Liver (tissue), 9 donors: ENCODE measurements around the gene OR2B6. TPM values are rescaled to one million over a fixed set of nuclear protein-coding genes. Genes with fewer than 3 reads are reported as not detected.

Source experiments
- DNase-seq: peaks from one replicate; pipeline ENCODE4 v3.0.0-alpha.2; 2017; ENCODE audit warnings: low spot score
- H3K27ac ChIP-seq, 2 donors: one replicate each; pipeline ENCODE4 v1.7.0; 2013; ENCODE audit warnings: inconsistent platforms in 2 of 2, low read length in 2 of 2, control low read depth in 1 of 2, low read depth in 1 of 2, mild to moderate bottlenecking in 1 of 2
- H3K27me3 ChIP-seq, 4 donors: one replicate each; pipeline versions ENCODE4 v1.6.1 to v1.7.0; 2013; ENCODE audit warnings: low read length in 3 of 4, inconsistent platforms in 1 of 4, mild to moderate bottlenecking in 1 of 4, moderate library complexity in 1 of 4; ENCODE audit not compliant: control insufficient read depth in 4 of 4, insufficient read depth in 4 of 4
- H3K36me3 ChIP-seq, 4 donors: one replicate each; pipeline versions ENCODE4 v1.6.1 to v1.7.0; 2013; ENCODE audit warnings: low read length in 3 of 4, mild to moderate bottlenecking in 3 of 4, low read depth in 1 of 4, moderate library complexity in 1 of 4; ENCODE audit not compliant: control insufficient read depth in 4 of 4, insufficient read depth in 3 of 4
- H3K4me1 ChIP-seq, 4 donors: one replicate each; pipeline versions ENCODE4 v1.6.1 to v1.7.0; 2013; ENCODE audit warnings: low read length in 3 of 4, mild to moderate bottlenecking in 3 of 4, moderate library complexity in 1 of 4; ENCODE audit not compliant: control insufficient read depth in 4 of 4, insufficient read depth in 4 of 4
- H3K4me3 ChIP-seq, 3 donors: one replicate each; pipeline versions ENCODE4 v1.6.1 to v1.7.0; 2013; ENCODE audit warnings: low read length in 3 of 3, control low read depth in 1 of 3, low read depth in 1 of 3, mild to moderate bottlenecking in 1 of 3
- H3K9ac ChIP-seq, 2 donors: one replicate each; pipeline ENCODE4 v1.7.0; 2013; ENCODE audit warnings: low read length in 2 of 2, mild to moderate bottlenecking in 2 of 2, moderate library complexity in 2 of 2, control low read depth in 1 of 2, low read depth in 1 of 2
- H3K9me3 ChIP-seq, 4 donors: one replicate each; pipeline versions ENCODE4 v1.6.1 to v1.7.0; 2013; ENCODE audit warnings: low read length in 3 of 4; ENCODE audit not compliant: control insufficient read depth in 4 of 4
- ATF3 ChIP-seq: IDR thresholded peaks from 2 replicates; pipeline ENCODE4 v1.6.1; 2016; ENCODE audit warnings: antibody characterized with exemption
- EGR1 ChIP-seq, 2 donors: IDR thresholded peaks; 2 replicates each; pipeline ENCODE4 v1.6.1; 2016 to 2018; ENCODE audit warnings: antibody characterized with exemption in 2 of 2, low read depth in 2 of 2
- FOXA1 ChIP-seq: IDR thresholded peaks from 2 replicates; pipeline ENCODE4 v1.6.1; 2016; ENCODE audit warnings: antibody characterized with exemption
- FOXA2 ChIP-seq: IDR thresholded peaks from 2 replicates; pipeline ENCODE4 v1.6.1; 2016; ENCODE audit warnings: antibody characterized with exemption
- GABPA ChIP-seq, 2 donors: IDR thresholded peaks in 1 of 2; conservative IDR thresholded peaks in 1 of 2; 2 replicates each; pipeline ENCODE4 v1.6.1; 2016; ENCODE audit warnings: antibody characterized with exemption in 2 of 2, mild to moderate bottlenecking in 1 of 2, moderate library complexity in 1 of 2
- HNF4A ChIP-seq, 2 donors: conservative IDR thresholded peaks; 2 replicates each; pipeline ENCODE4 v1.6.1; 2016; ENCODE audit warnings: antibody characterized with exemption in 2 of 2, mild to moderate bottlenecking in 2 of 2
- HNF4G ChIP-seq: IDR thresholded peaks from 2 replicates; pipeline ENCODE4 v1.6.1; 2016; ENCODE audit warnings: antibody characterized with exemption
- JUND ChIP-seq, 2 donors: IDR thresholded peaks; 2 replicates each; pipeline ENCODE4 v1.6.1; 2016; ENCODE audit warnings: antibody characterized with exemption in 2 of 2
- NR2F2 ChIP-seq: IDR thresholded peaks from 2 replicates; pipeline ENCODE4 v1.6.1; 2016; ENCODE audit warnings: antibody characterized with exemption
- SP1 ChIP-seq: IDR thresholded peaks from 2 replicates; pipeline ENCODE4 v1.6.1; 2018; ENCODE audit warnings: antibody characterized with exemption, mild to moderate bottlenecking
- TAF1 ChIP-seq: conservative IDR thresholded peaks from 2 replicates; pipeline ENCODE4 v1.6.1; 2016; ENCODE audit warnings: antibody characterized with exemption, mild to moderate bottlenecking
- YY1 ChIP-seq: IDR thresholded peaks from 2 replicates; pipeline ENCODE4 v1.6.1; 2016; ENCODE audit warnings: antibody characterized with exemption, mild to moderate bottlenecking
- WGBS: extraction: QIAGEN DNeasy Blood & Tissue Kit; methylation state at CpG from one replicate; pipeline ENCODE4 v1.1.7; 2013; 5-methylcytosine and 5-hydroxymethylcytosine counted together
- polyA plus RNA-seq, 2 donors: library from polyadenylated mRNA; stranded (reverse) in 1 of 2; unstranded in 1 of 2; fragments of 200-250 nt in 1 of 2; fragments of >200 nt in 1 of 2; fragmentation: Nextera tagmentation in 1 of 2; extraction: Ambion mirVana in 1 of 2; gene quantifications; one replicate each; pipeline versions ENCODE4 v1.2.1 to v1.2.3, GENCODE V29; 2013 to 2015
- total RNA-seq, 2 donors: library from RNA; depleted of rRNA; stranded (reverse); fragments of >200 nt; gene quantifications; one replicate each; pipeline ENCODE4 v1.2.3, GENCODE V29; 2014
- TF ChIP-seq, protein P1 (sequence below): IDR thresholded peaks from 2 replicates; pipeline ENCODE4 v1.6.1; 2016; ENCODE audit warnings: antibody characterized with exemption
- TF ChIP-seq, protein P2 (sequence below): IDR thresholded peaks from 2 replicates; pipeline ENCODE4 v1.6.1; 2016; ENCODE audit warnings: antibody characterized with exemption
- TF ChIP-seq, protein P3 (sequence below): IDR thresholded peaks from 2 replicates; pipeline ENCODE4 v1.6.1; 2016; ENCODE audit warnings: antibody characterized with exemption, mild to moderate bottlenecking
- TF ChIP-seq, protein P4 (sequence below): fragments of 150-350 bp; IDR thresholded peaks from 2 replicates; pipeline ENCODE4 v1.5.1; 2017; ENCODE audit warnings: improper control_type of control experiment, low read depth, low read length; ENCODE audit not compliant: missing input control
- donor health status: healthy.
- donor health status: healthy.
- donor health status: healthy.
- donor health status: healthy.
- donor health status: healthy.

OR2B6 gene
- total and polyA plus RNA-seq, 4 donors: 0.19 TPM; not detected in 3

GRCh38 chr6:27994616-27995015, 37.6 kb downstream of the OR2B6 start:
- WGBS: 36% methylated on average over 2 of the region's 2 CpGs
- Histone ChIP-seq H3K27me3 (peaks cover 0 to 7% (median 0%) of the 10 kb centered on the region in 4 donors), H3K36me3 (no peaks in the 10 kb centered on the region), H3K4me1 (no peaks in the 10 kb centered on the region), H3K4me3 (no peak overlapping the region), H3K9me3 (no peaks in the 10 kb centered on the region), H3K9ac (no peak overlapping the region), H3K27ac (no peak overlapping the region)
- TF ChIP-seq TAF1 (no peak), YY1 (no peak), HNF4G (no peak)
- TF ChIP-seq, protein P1, sequence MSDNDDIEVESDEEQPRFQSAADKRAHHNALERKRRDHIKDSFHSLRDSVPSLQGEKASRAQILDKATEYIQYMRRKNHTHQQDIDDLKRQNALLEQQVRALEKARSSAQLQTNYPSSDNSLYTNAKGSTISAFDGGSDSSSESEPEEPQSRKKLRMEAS: no peak
- no peak for DNase-seq

DNA sequence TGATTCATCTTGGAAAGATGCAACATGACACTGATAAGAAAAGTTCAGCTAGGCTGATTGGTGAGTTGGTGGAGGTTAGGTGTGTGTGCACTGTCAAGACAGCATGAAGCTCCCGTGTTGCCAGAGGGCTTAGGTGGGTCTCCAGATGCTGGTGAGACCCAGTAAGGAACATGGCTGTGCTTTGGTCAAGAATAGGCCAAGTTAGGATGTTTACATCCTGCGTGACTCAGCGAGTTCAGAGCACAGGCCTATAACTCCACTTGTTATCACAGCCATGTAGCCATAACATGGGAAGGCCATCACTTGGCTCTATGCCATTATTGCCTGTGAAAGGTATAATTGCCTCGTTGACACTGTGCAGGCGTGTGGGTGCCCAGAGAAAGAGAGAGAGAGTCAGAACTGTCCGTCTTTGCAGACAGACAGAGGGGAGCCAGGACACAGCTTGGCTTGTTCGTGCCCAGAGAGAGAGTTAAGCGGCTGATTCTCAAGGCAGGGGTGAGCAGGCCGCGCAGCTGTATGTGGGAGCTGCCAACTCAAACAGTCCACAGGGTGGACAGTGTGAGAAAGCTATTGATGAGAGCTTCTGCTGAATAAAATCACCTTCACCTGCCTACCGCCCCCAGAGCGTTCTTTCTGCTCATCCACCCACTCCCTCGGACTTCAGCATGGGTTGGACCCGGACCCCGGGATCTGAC, 43.5 kb downstream of the OR2B6 start:
- DNase-seq: no peak
- H3K4me1 ChIP-seq: no peaks in the 10 kb centered on the region
- no peaks in the 10 kb centered on the region for H3K36me3 ChIP-seq
- 89% methylated on average over 15 of the region's 15 CpGs for WGBS
- H3K9ac ChIP-seq: no peak overlapping the region
- no peak overlapping the region for H3K27ac ChIP-seq
- no peaks in the 10 kb centered on the region for H3K9me3 ChIP-seq
- TF ChIP-seq GABPA (IDR thresholded peaks at IDR 0.05 in 1 of 2, conservative IDR thresholded peaks at IDR 0.05 in 1 of 2) (no peak), SP1 (no peak), HNF4A (conservative IDR thresholded peaks at IDR 0.05) (no peak), EGR1 (IDR thresholded peaks at IDR 0.05; ENCODE audit: low read depth in 2 of 2) (no peak), NR2F2 (no peak), JUND (IDR thresholded peaks at IDR 0.05) (no peak)
- TF ChIP-seq, protein P1: no peak
- no peak overlapping the region for H3K4me3 ChIP-seq
- peaks cover 0 to 5% (median 0%) of the 10 kb centered on the region in 4 donors for H3K27me3 ChIP-seq

GRCh38 chr6:28001351-28001750, 44.3 kb downstream of the OR2B6 start:
- DNase-seq: no peak
- H3K27me3 ChIP-seq: peaks cover 0 to 5% (median 0%) of the 10 kb centered on the region in 4 donors
- TF ChIP-seq ATF3 (no peak), HNF4A (conservative IDR thresholded peaks at IDR 0.05) (no peak), FOXA2 (no peak), NR2F2 (no peak), JUND (IDR thresholded peaks at IDR 0.05) (no peak), FOXA1 (no peak)
- TF ChIP-seq, protein P2, sequence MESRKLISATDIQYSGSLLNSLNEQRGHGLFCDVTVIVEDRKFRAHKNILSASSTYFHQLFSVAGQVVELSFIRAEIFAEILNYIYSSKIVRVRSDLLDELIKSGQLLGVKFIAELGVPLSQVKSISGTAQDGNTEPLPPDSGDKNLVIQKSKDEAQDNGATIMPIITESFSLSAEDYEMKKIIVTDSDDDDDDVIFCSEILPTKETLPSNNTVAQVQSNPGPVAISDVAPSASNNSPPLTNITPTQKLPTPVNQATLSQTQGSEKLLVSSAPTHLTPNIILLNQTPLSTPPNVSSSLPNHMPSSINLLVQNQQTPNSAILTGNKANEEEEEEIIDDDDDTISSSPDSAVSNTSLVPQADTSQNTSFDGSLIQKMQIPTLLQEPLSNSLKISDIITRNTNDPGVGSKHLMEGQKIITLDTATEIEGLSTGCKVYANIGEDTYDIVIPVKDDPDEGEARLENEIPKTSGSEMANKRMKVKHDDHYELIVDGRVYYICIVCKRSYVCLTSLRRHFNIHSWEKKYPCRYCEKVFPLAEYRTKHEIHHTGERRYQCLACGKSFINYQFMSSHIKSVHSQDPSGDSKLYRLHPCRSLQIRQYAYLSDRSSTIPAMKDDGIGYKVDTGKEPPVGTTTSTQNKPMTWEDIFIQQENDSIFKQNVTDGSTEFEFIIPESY: no peak
- TF ChIP-seq, protein P3, sequence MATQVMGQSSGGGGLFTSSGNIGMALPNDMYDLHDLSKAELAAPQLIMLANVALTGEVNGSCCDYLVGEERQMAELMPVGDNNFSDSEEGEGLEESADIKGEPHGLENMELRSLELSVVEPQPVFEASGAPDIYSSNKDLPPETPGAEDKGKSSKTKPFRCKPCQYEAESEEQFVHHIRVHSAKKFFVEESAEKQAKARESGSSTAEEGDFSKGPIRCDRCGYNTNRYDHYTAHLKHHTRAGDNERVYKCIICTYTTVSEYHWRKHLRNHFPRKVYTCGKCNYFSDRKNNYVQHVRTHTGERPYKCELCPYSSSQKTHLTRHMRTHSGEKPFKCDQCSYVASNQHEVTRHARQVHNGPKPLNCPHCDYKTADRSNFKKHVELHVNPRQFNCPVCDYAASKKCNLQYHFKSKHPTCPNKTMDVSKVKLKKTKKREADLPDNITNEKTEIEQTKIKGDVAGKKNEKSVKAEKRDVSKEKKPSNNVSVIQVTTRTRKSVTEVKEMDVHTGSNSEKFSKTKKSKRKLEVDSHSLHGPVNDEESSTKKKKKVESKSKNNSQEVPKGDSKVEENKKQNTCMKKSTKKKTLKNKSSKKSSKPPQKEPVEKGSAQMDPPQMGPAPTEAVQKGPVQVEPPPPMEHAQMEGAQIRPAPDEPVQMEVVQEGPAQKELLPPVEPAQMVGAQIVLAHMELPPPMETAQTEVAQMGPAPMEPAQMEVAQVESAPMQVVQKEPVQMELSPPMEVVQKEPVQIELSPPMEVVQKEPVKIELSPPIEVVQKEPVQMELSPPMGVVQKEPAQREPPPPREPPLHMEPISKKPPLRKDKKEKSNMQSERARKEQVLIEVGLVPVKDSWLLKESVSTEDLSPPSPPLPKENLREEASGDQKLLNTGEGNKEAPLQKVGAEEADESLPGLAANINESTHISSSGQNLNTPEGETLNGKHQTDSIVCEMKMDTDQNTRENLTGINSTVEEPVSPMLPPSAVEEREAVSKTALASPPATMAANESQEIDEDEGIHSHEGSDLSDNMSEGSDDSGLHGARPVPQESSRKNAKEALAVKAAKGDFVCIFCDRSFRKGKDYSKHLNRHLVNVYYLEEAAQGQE: no peak
- TF ChIP-seq, protein P4, sequence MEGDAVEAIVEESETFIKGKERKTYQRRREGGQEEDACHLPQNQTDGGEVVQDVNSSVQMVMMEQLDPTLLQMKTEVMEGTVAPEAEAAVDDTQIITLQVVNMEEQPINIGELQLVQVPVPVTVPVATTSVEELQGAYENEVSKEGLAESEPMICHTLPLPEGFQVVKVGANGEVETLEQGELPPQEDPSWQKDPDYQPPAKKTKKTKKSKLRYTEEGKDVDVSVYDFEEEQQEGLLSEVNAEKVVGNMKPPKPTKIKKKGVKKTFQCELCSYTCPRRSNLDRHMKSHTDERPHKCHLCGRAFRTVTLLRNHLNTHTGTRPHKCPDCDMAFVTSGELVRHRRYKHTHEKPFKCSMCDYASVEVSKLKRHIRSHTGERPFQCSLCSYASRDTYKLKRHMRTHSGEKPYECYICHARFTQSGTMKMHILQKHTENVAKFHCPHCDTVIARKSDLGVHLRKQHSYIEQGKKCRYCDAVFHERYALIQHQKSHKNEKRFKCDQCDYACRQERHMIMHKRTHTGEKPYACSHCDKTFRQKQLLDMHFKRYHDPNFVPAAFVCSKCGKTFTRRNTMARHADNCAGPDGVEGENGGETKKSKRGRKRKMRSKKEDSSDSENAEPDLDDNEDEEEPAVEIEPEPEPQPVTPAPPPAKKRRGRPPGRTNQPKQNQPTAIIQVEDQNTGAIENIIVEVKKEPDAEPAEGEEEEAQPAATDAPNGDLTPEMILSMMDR: no peak
- no peak overlapping the region for H3K9ac ChIP-seq
- no peaks in the 10 kb centered on the region for H3K36me3 ChIP-seq
- no peaks in the 10 kb centered on the region for H3K9me3 ChIP-seq
- no peaks in the 10 kb centered on the region for H3K4me1 ChIP-seq
- no peak overlapping the region for H3K27ac ChIP-seq
- WGBS: 69% methylated on average over 15 of the region's 15 CpGs
- H3K4me3 ChIP-seq: no peak overlapping the region
